ENCODE measurements around the gene ZNF33A.
"Not testable (repeated sequence)": the region's sequence is repeated elsewhere in the genome, so short reads cannot be mapped to it uniquely, and the experiment has no call there.

ZNF33A gene

GRCh38 chr10:38072552-38072951 lies 62.1 kb downstream of the ZNF33A start:
- no peak overlapping the region for H3K4me3 ChIP-seq (replicated peaks in 1 of 2; ENCODE audit: low read depth in 2 of 2, low read length in 2 of 2)
- no peak for DNase-seq (ENCODE audit: low read depth in 2 of 2)
- TF ChIP-seq, protein P1, sequence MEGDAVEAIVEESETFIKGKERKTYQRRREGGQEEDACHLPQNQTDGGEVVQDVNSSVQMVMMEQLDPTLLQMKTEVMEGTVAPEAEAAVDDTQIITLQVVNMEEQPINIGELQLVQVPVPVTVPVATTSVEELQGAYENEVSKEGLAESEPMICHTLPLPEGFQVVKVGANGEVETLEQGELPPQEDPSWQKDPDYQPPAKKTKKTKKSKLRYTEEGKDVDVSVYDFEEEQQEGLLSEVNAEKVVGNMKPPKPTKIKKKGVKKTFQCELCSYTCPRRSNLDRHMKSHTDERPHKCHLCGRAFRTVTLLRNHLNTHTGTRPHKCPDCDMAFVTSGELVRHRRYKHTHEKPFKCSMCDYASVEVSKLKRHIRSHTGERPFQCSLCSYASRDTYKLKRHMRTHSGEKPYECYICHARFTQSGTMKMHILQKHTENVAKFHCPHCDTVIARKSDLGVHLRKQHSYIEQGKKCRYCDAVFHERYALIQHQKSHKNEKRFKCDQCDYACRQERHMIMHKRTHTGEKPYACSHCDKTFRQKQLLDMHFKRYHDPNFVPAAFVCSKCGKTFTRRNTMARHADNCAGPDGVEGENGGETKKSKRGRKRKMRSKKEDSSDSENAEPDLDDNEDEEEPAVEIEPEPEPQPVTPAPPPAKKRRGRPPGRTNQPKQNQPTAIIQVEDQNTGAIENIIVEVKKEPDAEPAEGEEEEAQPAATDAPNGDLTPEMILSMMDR (IDR thresholded peaks at IDR 0.05; ENCODE audit: low read depth, low read length), result no peak

GRCh38 chr10:38076687-38077086 lies 66.2 kb downstream of the ZNF33A start:
- no peak overlapping the region for H3K4me3 ChIP-seq (replicated peaks in 1 of 2; ENCODE audit: low read depth in 2 of 2, low read length in 2 of 2)
- TF ChIP-seq, protein P1 (IDR thresholded peaks at IDR 0.05; ENCODE audit: low read depth, low read length), result no peak
- DNase-seq (ENCODE audit: low read depth in 2 of 2), result no peak

GRCh38 chr10:38093318-38093717 lies 82.8 kb downstream of the ZNF33A start:
- H3K4me3 ChIP-seq (replicated peaks in 1 of 2; ENCODE audit: low read depth in 2 of 2, low read length in 2 of 2); DNase-seq (ENCODE audit: low read depth in 2 of 2): not testable (repeated sequence)

DNA sequence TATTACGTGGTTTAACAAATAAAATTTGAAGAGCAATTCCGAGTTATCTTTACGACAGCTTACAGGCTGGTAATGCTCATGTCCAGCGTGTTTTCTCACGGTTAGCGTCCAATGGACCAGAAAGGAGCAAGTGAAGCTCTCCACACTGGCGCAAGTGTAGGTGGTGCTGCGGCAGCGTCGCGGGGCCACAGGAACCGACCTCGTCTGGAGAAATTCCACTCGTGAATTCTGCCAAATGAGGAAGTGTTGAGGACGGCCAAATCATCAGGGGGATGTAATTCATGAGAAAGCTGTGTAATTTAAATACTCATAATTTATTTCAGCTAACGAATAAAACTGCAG lies 83.3 kb downstream of the ZNF33A start:
- DNase-seq (ENCODE audit: low read depth in 2 of 2), result peak in 1 of 2 donors; percentile 4
- peak overlapping the region; percentile 62 to 87 for H3K4me3 ChIP-seq (replicated peaks in 1 of 2; ENCODE audit: low read depth in 2 of 2, low read length in 2 of 2)
- TF ChIP-seq, protein P1 (IDR thresholded peaks at IDR 0.05; ENCODE audit: low read depth, low read length), result no peak

- DNase-seq (ENCODE audit: low read depth in 2 of 2), result peak; percentile 97 to 98
- H3K4me3 ChIP-seq (replicated peaks in 1 of 2; ENCODE audit: low read depth in 2 of 2, low read length in 2 of 2), result peak within 1 kb of the TSS; percentile 62 to 87
- TF ChIP-seq, protein P1 (IDR thresholded peaks at IDR 0.05; ENCODE audit: low read depth, low read length), result no peak
Measured at GRCh38 chr10:38094158-38094926, 83.9 kb downstream of the ZNF33A start, which contains the start of gene ZNF37A. Gene ZNF37A (plus strand): TSS chr10:38094337. CDS start chr10:38096618, 2,281 bp downstream.

GRCh38 chr10:38094927-38095574 lies 84.6 kb downstream of the ZNF33A start:
- peak in 1 of 2 donors; percentile 7 for DNase-seq (ENCODE audit: low read depth in 2 of 2)
- TF ChIP-seq, protein P1 (IDR thresholded peaks at IDR 0.05; ENCODE audit: low read depth, low read length), result no peak

GRCh38 chr10:38102880-38103279 lies 92.4 kb downstream of the ZNF33A start:
- H3K4me3 ChIP-seq (replicated peaks in 1 of 2; ENCODE audit: low read depth in 2 of 2, low read length in 2 of 2), result no peak overlapping the region
- TF ChIP-seq, protein P1 (IDR thresholded peaks at IDR 0.05; ENCODE audit: low read depth, low read length), result no peak
- no peak for DNase-seq (ENCODE audit: low read depth in 2 of 2)

More at GRCh38 chr10:38094927-38095574, 84.6 kb downstream of the ZNF33A start:
- peak overlapping the region; percentile 62 to 87 for H3K4me3 ChIP-seq (replicated peaks in 1 of 2; ENCODE audit: low read depth in 2 of 2, low read length in 2 of 2)

All from cardiac fibroblast (primary cell).